MCF 10A (cell line): ENCODE results near the gene MAD1L1. TPM values are rescaled to one million over a fixed set of nuclear protein-coding genes. Genes with fewer than 3 reads are reported as not detected.
"Not testable (repeated sequence)": the region's sequence is repeated elsewhere in the genome, so short reads cannot be mapped to it uniquely, and the experiment has no call there.

ENCODE experiments used
- BruUV-seq: library from RNA; stranded (reverse); fragments of 400-500 nt; replicated peaks from 2 replicates; lab custom pipeline; 2021; lab: Mats Ljungman, UMichigan
- CTCF ChIA-PET: fragments of 300-600 bp; sonication (Branson Sonifier 250); formaldehyde crosslinking; extraction: SDS; loops from one replicate; lab custom pipeline; 2021; ENCODE audit warnings: antibody characterized with exemption, inconsistent platforms; lab: Yijun Ruan, JAX
- POLR2A ChIA-PET: fragments of 300-600, 350-650 bp; sonication (Branson Sonifier 250); formaldehyde crosslinking; extraction: SDS; loops from one replicate; lab custom pipeline; 2020; ENCODE audit warnings: antibody characterized with exemption, inconsistent platforms; lab: Yijun Ruan, JAX
- DNase-seq: peaks from one replicate; pipeline ENCODE4 v3.0.0-alpha.2; 2018; ENCODE audit not compliant: unreplicated experiment
- H3K27ac Mint-ChIP-seq: one replicate; pipeline ENCODE4 v1.8.0; 2022; ENCODE audit warnings: mild to moderate bottlenecking, low read depth, mixed read lengths; ENCODE audit not compliant: unreplicated experiment
- H3K27me3 Mint-ChIP-seq: one replicate; pipeline ENCODE4 v1.8.0; 2022; ENCODE audit warnings: mixed read lengths; ENCODE audit not compliant: insufficient read depth, unreplicated experiment
- H3K36me3 Mint-ChIP-seq: one replicate; pipeline ENCODE4 v1.8.0; 2022; ENCODE audit warnings: mild to moderate bottlenecking, moderate library complexity, mixed read lengths; ENCODE audit not compliant: insufficient read depth, unreplicated experiment
- H3K4me1 Mint-ChIP-seq: one replicate; pipeline ENCODE4 v1.8.0; 2022; ENCODE audit warnings: mixed read lengths; ENCODE audit not compliant: insufficient read depth, unreplicated experiment
- H3K4me3 Mint-ChIP-seq: one replicate; pipeline ENCODE4 v1.8.0; 2022; ENCODE audit warnings: mild to moderate bottlenecking, moderate library complexity, mixed read lengths; ENCODE audit not compliant: unreplicated experiment
- H3K9me3 Mint-ChIP-seq: one replicate; pipeline ENCODE4 v1.8.0; 2022; ENCODE audit warnings: mixed read lengths; ENCODE audit not compliant: unreplicated experiment
- CTCF ChIP-seq: fragments of 200-600 bp; IDR thresholded peaks from one replicate; pipeline ENCODE4 v1.8.0; 2022; ENCODE audit warnings: antibody characterized with exemption, mild to moderate bottlenecking; ENCODE audit not compliant: unreplicated experiment
- intact Hi-C: fragments of 100-400 bp; cut with micrococcal nuclease; formaldehyde crosslinking; loops from 2 replicates; pipeline ENCODE4 v1.14.1; 2022
- total RNA-seq: library from RNA; stranded (reverse); gene quantifications from 2 replicates; pipeline ENCODE4 v1.2.3, GENCODE V29; 2022

The MAD1L1 gene
- total RNA-seq, 1 experiment from 2014 or later, result 25.2 TPM

GRCh38 chr7:1824151-1824881 lies 408.4 kb downstream of the MAD1L1 start:
- H3K4me1 Mint-ChIP-seq, H3K27me3 Mint-ChIP-seq, H3K27ac Mint-ChIP-seq, H3K36me3 Mint-ChIP-seq, intact Hi-C loops, BruUV-seq, DNase-seq, POLR2A ChIA-PET, CTCF ChIA-PET, H3K4me3 Mint-ChIP-seq: not testable (repeated sequence)
- H3K9me3 Mint-ChIP-seq, result peaks cover 10% of the 10 kb centered on the region

GRCh38 chr7:1823376-1824150 lies 409.2 kb downstream of the MAD1L1 start:
- Mint-ChIP-seq H3K27me3 (no peaks in the 10 kb centered on the region), H3K27ac (no peak overlapping the region), H3K4me1 (no peaks in the 10 kb centered on the region), H3K9me3 (peaks cover 3% of the 10 kb centered on the region), H3K4me3 (no peak overlapping the region), H3K36me3 (peaks cover 5% of the 10 kb centered on the region)
- BruUV-seq, result no TSS peak
- TF ChIP-seq CTCF, result no peak
- DNase-seq, result no peak
- CTCF ChIA-PET, result no interaction called here
- intact Hi-C loops, result no loop called here
- POLR2A ChIA-PET, result no interaction called here

GRCh38 chr7:1819259-1819841 lies 413.4 kb downstream of the MAD1L1 start:
- Mint-ChIP-seq H3K4me1 (no peaks in the 10 kb centered on the region), H3K36me3 (no peaks in the 10 kb centered on the region), H3K27ac (no peak overlapping the region), H3K4me3 (no peak overlapping the region), H3K9me3 (no peaks in the 10 kb centered on the region), H3K27me3 (no peaks in the 10 kb centered on the region)
- no TSS peak for BruUV-seq
- no peak for DNase-seq
- intact Hi-C loops, result no loop called here
- CTCF ChIA-PET, result no interaction called here
- POLR2A ChIA-PET, result no interaction called here
- TF ChIP-seq CTCF, result no peak

GRCh38 chr7:1818575-1819258 lies 414.0 kb downstream of the MAD1L1 start:
- Mint-ChIP-seq H3K9me3 (no peaks in the 10 kb centered on the region), H3K4me1 (no peaks in the 10 kb centered on the region), H3K36me3 (no peaks in the 10 kb centered on the region), H3K4me3 (no peak overlapping the region), H3K27me3 (no peaks in the 10 kb centered on the region), H3K27ac (no peak overlapping the region)
- TF ChIP-seq CTCF, result no peak
- ChIA-PET CTCF (no interaction called here), POLR2A (no interaction called here)
- BruUV-seq, result no TSS peak
- no peak for DNase-seq
- intact Hi-C loops, result no loop called here
